T-helper 1 cell treated with Interleukin-12 subunit alpha and Interleukin-12 subunit beta and Interleukin-4 antibody, amounts not matched to agents 30 μg/mL and 1 μg/mL, for 36 hours (primary cell): ENCODE measurements around the gene ST6GALNAC2.
"Not testable (repeated sequence)": the region's sequence is repeated elsewhere in the genome, so short reads cannot be mapped to it uniquely, and the experiment has no call there.

Source experiments
- H3K27ac Mint-ChIP-seq: one replicate; pipeline ENCODE4 v1.8.0; 2021; ENCODE audit warnings: mild to moderate bottlenecking, mixed read lengths
- H3K27me3 Mint-ChIP-seq: one replicate; pipeline ENCODE4 v1.8.0; 2021; ENCODE audit warnings: low read depth, mixed read lengths
- H3K36me3 Mint-ChIP-seq: one replicate; pipeline ENCODE4 v1.8.0; 2021; ENCODE audit warnings: low read depth, mixed read lengths
- H3K4me1 Mint-ChIP-seq: one replicate; pipeline ENCODE4 v1.8.0; 2021; ENCODE audit warnings: low read depth, mixed read lengths
- H3K4me3 Mint-ChIP-seq: one replicate; pipeline ENCODE4 v1.8.0; 2021; ENCODE audit warnings: mild to moderate bottlenecking, moderate library complexity, mixed read lengths
- H3K9me3 Mint-ChIP-seq: one replicate; pipeline ENCODE4 v1.8.0; 2021; ENCODE audit warnings: mixed read lengths

ST6GALNAC2 gene

DNA sequence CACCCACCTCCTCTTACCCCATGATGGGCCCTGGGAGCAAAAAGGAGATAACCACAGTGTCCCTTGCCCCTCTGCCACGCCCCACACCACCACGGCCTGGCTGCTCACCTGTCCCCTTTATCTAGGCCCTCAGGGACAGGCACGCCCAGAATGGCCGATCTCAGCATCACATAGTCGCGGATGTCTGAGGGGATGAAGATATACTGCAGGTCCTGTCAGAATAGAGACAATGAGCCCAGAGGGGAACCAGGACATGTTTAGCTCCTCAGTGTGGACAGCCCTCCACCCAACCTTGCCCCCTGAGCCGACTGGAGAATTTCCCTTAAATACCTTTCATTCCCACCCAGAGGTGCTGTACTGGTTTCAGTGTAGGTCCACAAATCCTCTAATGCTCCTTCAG is 15.2 kb downstream of the ST6GALNAC2 start:
- no peak overlapping the region for H3K27ac Mint-ChIP-seq

DNA sequence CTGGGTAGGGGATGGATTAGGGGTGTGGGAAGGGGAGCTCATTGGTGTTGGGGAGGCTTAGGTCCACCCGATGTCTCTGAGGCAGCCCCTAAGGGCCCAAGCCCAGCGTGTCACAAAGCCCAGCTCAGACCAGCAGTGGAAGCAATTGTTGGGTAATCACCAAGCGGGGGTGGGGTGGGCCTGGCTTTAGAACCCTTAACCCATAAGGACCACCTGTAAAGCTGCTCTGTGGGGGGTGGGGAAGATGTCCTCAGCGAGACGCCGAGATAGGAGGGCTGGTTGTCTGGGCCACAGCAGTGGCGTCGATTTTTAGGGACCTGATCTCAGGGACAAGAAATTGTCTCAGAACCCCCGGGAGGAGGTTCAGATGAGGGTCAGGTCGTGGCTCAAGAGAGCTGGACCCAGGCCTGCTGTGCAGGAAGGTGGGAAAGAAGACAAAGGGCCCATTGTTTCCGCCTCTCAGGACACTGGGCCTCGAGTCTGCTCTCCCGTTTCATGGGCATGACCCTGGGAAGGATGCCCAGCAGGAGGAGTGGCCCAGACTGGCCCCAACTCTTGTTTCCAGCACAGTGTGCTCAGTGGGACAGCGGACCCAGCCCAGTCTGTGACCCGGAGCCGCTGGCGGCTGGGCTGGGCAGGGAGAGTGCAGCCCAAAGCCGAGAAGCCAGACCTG is 15.9 kb downstream of the ST6GALNAC2 start:
- Mint-ChIP-seq H3K27me3 (no peaks in the 10 kb centered on the region), H3K4me3 (no peak overlapping the region), H3K27ac (no peak overlapping the region), H3K9me3 (no peaks in the 10 kb centered on the region), H3K36me3 (peaks cover 13% of the 10 kb centered on the region), H3K4me1 (peaks cover 5% of the 10 kb centered on the region)

More for the DNA sequence above, 15.2 kb downstream of the ST6GALNAC2 start:
- peaks cover 10% of the 10 kb centered on the region for H3K36me3 Mint-ChIP-seq
- H3K4me1 Mint-ChIP-seq = peaks cover 5% of the 10 kb centered on the region
- no peaks in the 10 kb centered on the region for H3K9me3 Mint-ChIP-seq
- H3K27me3 Mint-ChIP-seq = no peaks in the 10 kb centered on the region
- no peak overlapping the region for H3K4me3 Mint-ChIP-seq

DNA sequence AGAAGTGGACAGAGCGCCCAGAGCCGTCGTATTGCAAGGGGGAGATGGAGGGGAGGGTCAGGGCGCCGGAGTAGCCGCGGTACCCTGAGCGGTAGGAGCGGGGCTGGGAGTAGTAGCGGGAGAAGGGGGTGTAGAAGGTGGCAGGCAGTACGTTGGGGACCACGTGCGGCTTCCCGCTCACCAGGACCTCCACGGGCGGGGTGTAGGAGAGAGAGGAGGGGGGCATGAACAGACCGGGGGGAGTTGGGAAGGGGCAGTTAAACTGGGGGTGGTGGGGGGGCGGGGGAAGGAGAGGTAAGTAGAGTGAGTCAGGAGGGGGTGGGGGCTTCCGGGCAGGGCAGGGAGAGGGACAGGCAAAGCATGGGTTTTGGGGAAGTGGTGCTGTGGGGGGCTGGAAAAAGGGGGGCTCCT is 16.8 kb downstream of the ST6GALNAC2 start:
- Mint-ChIP-seq H3K9me3 (no peaks in the 10 kb centered on the region), H3K27ac (no peak overlapping the region), H3K4me1 (peaks cover 5% of the 10 kb centered on the region), H3K4me3 (no peak overlapping the region), H3K36me3 (peaks cover 16% of the 10 kb centered on the region), H3K27me3 (no peaks in the 10 kb centered on the region)

DNA sequence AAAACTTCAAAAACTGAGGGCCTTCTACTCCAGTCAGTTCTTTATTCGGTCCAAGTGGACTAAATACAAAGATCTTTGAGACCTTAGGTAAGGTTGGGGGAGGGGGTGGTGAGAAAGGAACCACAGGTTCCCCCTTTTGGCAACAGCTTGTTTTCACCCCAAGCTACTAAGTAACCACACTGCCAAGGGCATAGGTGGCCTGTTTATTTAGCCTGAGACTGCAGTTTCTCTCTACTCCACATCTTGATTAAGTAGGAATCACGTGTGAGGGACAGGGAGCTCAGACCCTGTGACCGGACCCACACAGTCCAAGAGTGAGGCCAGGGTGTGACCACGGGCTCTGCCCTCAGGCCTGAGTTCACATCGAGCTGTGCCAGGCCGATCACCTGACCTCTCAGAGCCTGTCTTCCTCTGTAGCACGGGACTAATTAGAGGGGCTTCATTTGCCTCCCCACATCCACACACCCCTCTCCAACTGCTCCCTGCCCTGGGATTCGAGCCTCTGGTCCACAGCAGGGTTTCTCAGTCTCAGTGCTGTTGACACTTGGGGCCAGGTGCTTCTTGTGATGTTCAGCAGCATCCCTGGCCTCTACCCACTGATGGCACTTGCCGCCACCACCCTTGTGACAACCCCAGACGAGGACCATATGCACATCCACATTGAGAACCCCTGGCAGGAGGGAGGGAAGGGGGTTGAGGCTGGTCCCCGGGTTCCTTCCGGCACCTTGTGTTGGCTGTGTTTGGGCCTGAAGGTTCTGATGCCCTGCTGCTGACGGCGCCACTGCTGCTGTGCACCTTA is 17.8 kb downstream of the ST6GALNAC2 start:
- Mint-ChIP-seq H3K27ac (no peak overlapping the region), H3K4me3 (no peak overlapping the region), H3K9me3 (no peaks in the 10 kb centered on the region), H3K36me3 (peaks cover 21% of the 10 kb centered on the region), H3K27me3 (no peaks in the 10 kb centered on the region), H3K4me1 (peaks cover 12% of the 10 kb centered on the region)

DNA sequence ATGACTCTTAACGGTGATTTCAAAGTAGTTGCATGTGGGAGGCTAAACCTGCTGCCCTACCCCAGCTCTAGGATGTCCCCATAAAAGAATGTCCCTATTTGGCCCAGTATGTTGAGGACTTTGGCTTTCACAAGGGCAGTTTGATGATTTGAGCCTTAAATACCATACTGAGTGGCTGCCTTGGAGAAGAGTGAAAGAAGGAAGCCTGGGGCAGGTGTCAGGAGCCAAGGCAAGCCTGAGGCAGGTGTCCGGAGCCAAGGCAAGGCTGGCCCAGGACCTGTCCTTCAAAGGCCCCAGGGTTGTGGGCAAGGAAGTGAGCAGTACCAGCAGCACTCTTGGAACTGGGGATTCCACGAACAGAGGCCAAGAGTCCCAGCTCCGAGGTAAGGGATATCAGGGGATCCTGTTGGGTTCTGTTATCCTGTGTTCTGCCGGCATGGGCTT is 18.6 kb downstream of the ST6GALNAC2 start:
- Mint-ChIP-seq H3K9me3 (no peaks in the 10 kb centered on the region), H3K27me3 (no peaks in the 10 kb centered on the region), H3K27ac (no peak overlapping the region), H3K36me3 (peaks cover 26% of the 10 kb centered on the region), H3K4me3 (no peak overlapping the region), H3K4me1 (peaks cover 15% of the 10 kb centered on the region)

DNA sequence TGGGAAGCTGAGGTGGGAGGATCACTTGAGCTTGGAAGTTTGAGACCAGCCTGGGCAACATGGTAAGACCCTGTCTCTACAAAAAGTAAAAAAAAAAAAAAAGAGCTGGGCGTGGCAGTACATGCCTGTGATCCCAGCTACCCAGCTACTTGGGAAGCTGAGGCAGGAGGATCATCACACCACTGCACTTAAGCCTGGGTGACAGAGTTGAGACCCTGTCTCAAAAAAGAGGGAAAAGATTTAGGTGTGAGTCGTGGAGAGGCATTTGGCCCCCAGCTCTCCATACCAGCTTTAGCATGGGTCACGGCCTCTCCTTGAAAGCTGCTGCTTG is 19.1 kb downstream of the ST6GALNAC2 start:
- Mint-ChIP-seq H3K27me3 (no peaks in the 10 kb centered on the region), H3K4me1 (peaks cover 17% of the 10 kb centered on the region), H3K9me3 (no peaks in the 10 kb centered on the region), H3K36me3 (peaks cover 30% of the 10 kb centered on the region), H3K4me3 (no peak overlapping the region), H3K27ac (no peak overlapping the region)

DNA sequence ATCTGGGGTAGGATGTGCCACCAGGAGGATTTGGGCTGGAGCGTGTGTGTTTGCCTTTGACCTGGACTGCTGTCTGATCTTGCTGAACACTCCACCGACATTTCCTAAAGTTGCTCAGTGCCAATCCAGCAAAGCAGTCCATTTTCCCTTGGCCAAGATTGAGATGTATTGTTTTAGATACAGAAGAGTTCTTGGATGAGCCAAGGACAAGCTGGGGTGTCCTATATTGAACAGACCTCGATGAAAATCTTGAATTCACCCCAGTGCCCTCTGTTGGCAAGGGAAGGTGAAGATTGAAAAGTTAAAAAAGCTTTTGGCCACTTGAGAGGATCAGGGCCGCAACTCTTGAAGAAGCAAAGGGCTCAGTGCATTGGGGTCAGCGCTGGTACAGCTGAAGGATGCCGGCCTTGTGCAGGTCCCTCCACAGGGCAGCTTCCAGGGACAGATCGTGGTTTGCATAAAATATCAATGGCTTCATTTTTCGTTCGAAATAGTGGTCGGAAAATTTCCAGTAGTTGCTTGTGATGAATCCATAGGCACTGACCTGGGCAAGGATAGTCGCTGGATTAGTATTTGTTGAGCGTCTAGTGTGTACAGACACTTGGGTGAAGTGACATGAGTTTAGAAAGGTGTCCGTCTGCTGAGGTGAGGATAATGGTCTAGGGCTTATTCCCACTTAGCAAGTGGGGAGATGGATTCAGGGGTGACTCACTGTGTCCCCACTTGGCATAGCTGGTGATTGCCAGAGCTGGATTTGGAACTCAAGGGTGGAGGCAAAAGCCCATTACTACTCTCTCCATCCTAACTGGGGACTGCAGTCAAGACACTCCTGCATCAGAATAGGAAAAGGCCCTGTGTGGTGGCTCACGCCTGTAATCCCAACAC is 19.7 kb downstream of the ST6GALNAC2 start:
- H3K27me3 Mint-ChIP-seq = no peaks in the 10 kb centered on the region
- H3K36me3 Mint-ChIP-seq = peaks cover 35% of the 10 kb centered on the region
- no peak overlapping the region for H3K27ac Mint-ChIP-seq
- H3K4me3 Mint-ChIP-seq = no peak overlapping the region
- peaks cover 17% of the 10 kb centered on the region for H3K4me1 Mint-ChIP-seq
- H3K9me3 Mint-ChIP-seq = no peaks in the 10 kb centered on the region

DNA sequence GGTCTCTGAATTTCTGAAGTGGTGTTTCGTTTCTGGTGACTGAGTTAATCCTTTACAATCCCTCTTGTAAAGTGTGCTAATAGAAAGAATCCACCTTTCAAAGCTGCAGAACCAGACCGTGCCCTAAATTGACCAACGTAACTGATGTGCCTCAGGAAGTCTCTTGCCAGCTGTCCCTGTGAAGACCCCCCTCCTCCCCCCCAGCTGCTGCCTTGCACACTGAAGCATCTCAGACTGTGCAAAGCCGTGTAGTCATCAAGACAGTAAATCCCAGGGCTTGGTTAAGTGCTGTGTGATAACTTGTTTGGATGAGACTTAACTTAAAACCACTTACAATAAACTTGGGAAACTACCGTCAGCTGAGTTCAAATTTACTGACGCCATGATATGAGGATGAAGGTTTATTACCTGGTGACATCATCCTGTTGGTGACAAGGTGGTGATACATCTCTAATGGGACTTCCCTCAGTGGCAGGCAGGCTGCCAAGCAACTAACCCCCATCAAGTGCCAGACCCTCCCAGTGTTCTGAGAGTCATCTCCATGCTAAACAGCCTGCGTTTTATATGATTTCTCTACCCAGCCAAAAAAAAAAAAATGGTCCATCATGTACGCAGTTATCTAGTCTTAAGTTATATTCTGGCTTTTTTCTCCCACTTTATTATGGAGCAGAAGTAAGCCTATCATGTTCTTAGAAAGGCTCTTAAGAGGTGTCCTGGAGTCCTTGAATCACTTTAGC is 20.5 kb downstream of the ST6GALNAC2 start:
- not testable (repeated sequence) for H3K9me3 Mint-ChIP-seq, H3K27ac Mint-ChIP-seq, H3K27me3 Mint-ChIP-seq, H3K4me3 Mint-ChIP-seq
- H3K4me1 Mint-ChIP-seq = peaks cover 22% of the 10 kb centered on the region
- H3K36me3 Mint-ChIP-seq = peaks cover 37% of the 10 kb centered on the region

DNA sequence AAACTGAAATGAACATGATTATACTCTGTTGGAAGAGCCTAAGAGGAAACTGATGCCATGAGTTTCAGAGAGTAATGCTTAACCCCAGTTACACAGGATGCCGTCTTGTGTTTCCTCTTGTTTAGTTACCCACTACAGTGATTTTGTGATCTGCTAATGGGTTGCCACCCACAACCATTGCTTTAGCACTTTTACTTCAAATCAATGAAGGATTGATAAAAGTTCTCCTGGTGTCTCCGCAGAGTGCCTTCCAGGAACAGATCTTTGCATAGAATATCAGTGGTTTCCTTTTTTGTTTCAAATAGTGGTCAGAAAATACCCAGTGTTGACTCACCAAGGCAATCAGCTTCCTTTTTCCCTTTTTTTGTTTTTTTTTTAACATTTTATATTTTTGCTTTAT is 22.3 kb downstream of the ST6GALNAC2 start:
- Mint-ChIP-seq H3K4me1 (peaks cover 32% of the 10 kb centered on the region), H3K36me3 (peaks cover 48% of the 10 kb centered on the region)
- H3K4me3 Mint-ChIP-seq, H3K27ac Mint-ChIP-seq, H3K9me3 Mint-ChIP-seq, H3K27me3 Mint-ChIP-seq: not testable (repeated sequence)

DNA sequence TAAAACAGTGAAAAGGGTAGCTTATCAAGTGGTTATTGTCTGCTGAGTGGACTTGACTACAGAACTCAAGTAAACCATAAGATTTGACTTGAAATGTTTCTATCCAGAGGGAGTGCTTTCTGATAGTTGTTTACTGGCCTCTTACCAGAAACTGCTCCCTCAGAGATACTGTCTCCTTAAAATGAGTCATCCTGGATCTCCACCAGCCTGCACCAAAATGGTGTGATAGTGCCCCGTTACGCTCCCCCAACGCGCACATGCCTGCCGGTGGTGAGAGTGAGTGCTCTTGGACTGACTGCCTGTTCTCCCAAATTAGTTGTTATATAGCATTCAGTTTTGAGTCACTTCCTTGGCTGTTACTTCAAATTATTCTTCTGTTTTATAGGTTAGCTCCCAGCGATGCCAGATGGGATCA is 22.9 kb downstream of the ST6GALNAC2 start:
- Mint-ChIP-seq H3K27me3 (no peaks in the 10 kb centered on the region), H3K36me3 (peaks cover 51% of the 10 kb centered on the region), H3K4me1 (peaks cover 32% of the 10 kb centered on the region), H3K4me3 (no peak overlapping the region), H3K9me3 (no peaks in the 10 kb centered on the region), H3K27ac (no peak overlapping the region)

DNA sequence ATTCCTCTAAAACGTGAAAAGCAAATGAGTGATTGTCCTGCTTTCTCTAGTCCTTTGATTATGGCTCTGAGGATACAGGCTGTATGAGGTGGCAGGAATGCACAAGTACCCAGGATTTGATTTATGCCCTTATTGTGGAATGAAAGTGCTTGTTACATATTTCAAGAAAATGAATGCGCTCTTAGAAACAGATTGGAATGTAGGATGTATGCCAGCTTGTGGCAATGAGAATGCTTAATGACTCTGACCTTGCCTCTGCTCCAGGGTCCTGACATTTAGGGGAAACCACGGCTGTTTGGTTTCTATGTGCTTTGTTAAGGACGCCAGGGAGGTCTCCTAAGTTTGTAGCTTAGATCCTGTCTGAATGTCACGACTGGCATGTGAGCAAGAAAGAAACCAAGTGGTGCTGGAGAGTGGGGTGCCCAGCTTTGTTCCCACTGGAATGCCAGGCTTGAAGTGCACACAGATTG is 23.8 kb downstream of the ST6GALNAC2 start:
- Mint-ChIP-seq H3K4me1 (peaks cover 40% of the 10 kb centered on the region), H3K4me3 (no peak overlapping the region), H3K27ac (no peak overlapping the region), H3K9me3 (no peaks in the 10 kb centered on the region), H3K27me3 (no peaks in the 10 kb centered on the region), H3K36me3 (peaks cover 56% of the 10 kb centered on the region)

DNA sequence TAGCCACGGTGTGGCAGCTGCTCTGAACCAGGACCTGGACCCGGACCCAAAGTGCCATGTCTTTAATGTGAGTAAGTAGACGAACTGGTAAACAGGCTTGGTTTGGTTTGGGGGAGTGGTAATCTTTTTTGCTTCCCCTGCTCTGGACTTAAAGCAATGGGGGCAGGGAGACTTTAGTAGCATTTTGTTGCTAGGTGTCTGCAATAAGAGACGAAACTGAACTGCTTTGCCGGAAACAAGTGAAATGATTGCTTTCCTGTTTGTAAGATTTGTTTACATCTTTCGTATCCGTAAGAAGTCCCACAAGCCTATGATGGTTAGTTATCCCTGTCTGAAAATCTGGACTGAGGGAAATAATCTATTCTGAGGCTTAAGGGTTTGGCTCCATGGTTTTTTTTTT is 24.3 kb downstream of the ST6GALNAC2 start:
- H3K9me3 Mint-ChIP-seq = no peaks in the 10 kb centered on the region
- H3K4me1 Mint-ChIP-seq = peaks cover 45% of the 10 kb centered on the region
- no peak overlapping the region for H3K4me3 Mint-ChIP-seq
- H3K36me3 Mint-ChIP-seq = peaks cover 55% of the 10 kb centered on the region
- no peak overlapping the region for H3K27ac Mint-ChIP-seq
- no peaks in the 10 kb centered on the region for H3K27me3 Mint-ChIP-seq

DNA sequence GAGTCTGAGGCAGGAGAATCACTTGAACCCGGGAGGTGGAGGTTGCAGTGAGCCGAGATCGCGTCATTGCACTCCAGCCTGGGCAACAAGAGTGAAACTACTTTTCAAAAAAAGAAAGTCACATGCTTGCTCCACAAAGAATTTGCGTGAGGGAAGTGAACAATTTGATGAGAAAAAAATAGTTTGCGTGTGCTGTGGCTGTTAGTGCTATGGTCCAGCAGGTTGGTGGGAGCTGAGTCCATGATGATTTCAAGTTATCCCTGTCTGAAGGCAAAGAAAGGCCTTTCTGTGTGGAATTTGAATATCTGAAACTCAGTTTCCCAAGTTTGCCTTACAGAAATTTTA is 24.8 kb downstream of the ST6GALNAC2 start:
- no peaks in the 10 kb centered on the region for H3K9me3 Mint-ChIP-seq
- H3K36me3 Mint-ChIP-seq = peaks cover 50% of the 10 kb centered on the region
- H3K27me3 Mint-ChIP-seq = no peaks in the 10 kb centered on the region
- peaks cover 45% of the 10 kb centered on the region for H3K4me1 Mint-ChIP-seq
- no peak overlapping the region for H3K27ac Mint-ChIP-seq
- H3K4me3 Mint-ChIP-seq = no peak overlapping the region
